Stimulated activated CD4-positive, alpha-beta T cell treated with anti-CD3 and anti-CD28 coated beads, Interleukin-1b, Interleukin-23, amount 100 ng/mL, for 4 hours (primary cell): ENCODE results near the gene TLCD1.

Experiments
- DNase-seq, 2 donors: peaks; one replicate each; pipeline ENCODE4 v3.0.0-alpha.2; 2020; ENCODE audit warnings: low read depth in 2 of 2

TLCD1 gene

GRCh38 chr17:28686296-28686695, 39.7 kb downstream of the TLCD1 start:
- no peak for DNase-seq

- DNase-seq: no peak
These were observed 40.7 kb downstream of the TLCD1 start for GRCh38 chr17:28685366-28685765.

GRCh38 chr17:28684963-28685362, 41.1 kb downstream of the TLCD1 start:
- no peak for DNase-seq

GRCh38 chr17:28682655-28683054, 43.4 kb downstream of the TLCD1 start:
- DNase-seq: no peak

GRCh38 chr17:28675980-28676379, 50.1 kb downstream of the TLCD1 start:
- no peak for DNase-seq

- no peak for DNase-seq
These were observed 50.5 kb downstream of the TLCD1 start for GRCh38 chr17:28675490-28675889.
